Parathyroid adenoma (tissue), 2 donors: Measurements from ENCODE around the gene CCDC83.
A peak's percentile ranks its signal among the peaks of the same experiment; 100 is the strongest.

ENCODE experiments used
- H2AFZ ChIP-seq: fragments of 300-600 bp; sonication (generic); one replicate; pipeline ENCODE4 v1.7.0; 2017; ENCODE audit warnings: antibody characterized with exemption, mild to moderate bottlenecking
- H3K27ac ChIP-seq: fragments of 300-600 bp; sonication (generic); one replicate; pipeline ENCODE4 v1.7.0; 2017
- H3K27me3 ChIP-seq: fragments of 300-600 bp; sonication (generic); one replicate; pipeline ENCODE4 v1.7.0; 2017; ENCODE audit warnings: low read length; ENCODE audit not compliant: control insufficient read depth, insufficient read depth
- H3K36me3 ChIP-seq: fragments of 300-600 bp; sonication (generic); one replicate; pipeline ENCODE4 v1.7.0; 2017; ENCODE audit warnings: low read length; ENCODE audit not compliant: control insufficient read depth, insufficient read depth
- H3K4me1 ChIP-seq: fragments of 300-600 bp; sonication (generic); one replicate; pipeline ENCODE4 v1.7.0; 2017; ENCODE audit warnings: control low read depth
- H3K4me2 ChIP-seq: fragments of 300-600 bp; sonication (generic); one replicate; pipeline ENCODE4 v1.7.0; 2017; ENCODE audit warnings: low read length
- H3K4me3 ChIP-seq: fragments of 300-600 bp; sonication (generic); one replicate; pipeline ENCODE4 v1.7.0; 2017; ENCODE audit warnings: low read depth, low read length
- H3K79me2 ChIP-seq: fragments of 300-600 bp; sonication (generic); one replicate; pipeline ENCODE4 v1.7.0; 2017; ENCODE audit warnings: control low read depth
- H3K9ac ChIP-seq: fragments of 300-600 bp; sonication (generic); one replicate; pipeline ENCODE4 v1.7.0; 2017; ENCODE audit warnings: mild to moderate bottlenecking
- H3K9me3 ChIP-seq: fragments of 300-600 bp; sonication (generic); one replicate; pipeline ENCODE4 v1.7.0; 2017; ENCODE audit warnings: low read length; ENCODE audit not compliant: control insufficient read depth
- CTCF ChIP-seq: fragments of 300-600 bp; sonication (generic); IDR thresholded peaks from one replicate; pipeline ENCODE4 v1.7.0; 2017; ENCODE audit warnings: antibody characterized with exemption, mild to moderate bottlenecking
- donor health status: primary hyperparathyroidism.

CCDC83 gene

GRCh38 chr11:85941380-85941973, 86.3 kb downstream of the CCDC83 start:
- peaks cover 5% of the 10 kb centered on the region for H3K4me1 ChIP-seq
- no peaks in the 10 kb centered on the region for H3K9me3 ChIP-seq
- H3K9ac ChIP-seq, result no peak overlapping the region
- H3K27me3 ChIP-seq, result no peaks in the 10 kb centered on the region
- H3K27ac ChIP-seq, result no peak overlapping the region
- H3K4me3 ChIP-seq, result no peak overlapping the region
- H3K79me2 ChIP-seq, result no peaks in the 10 kb centered on the region
- no peak overlapping the region for H3K4me2 ChIP-seq
- H3K36me3 ChIP-seq, result no peaks in the 10 kb centered on the region
- TF ChIP-seq CTCF, result peak; percentile 65
- no peak overlapping the region for H2AFZ ChIP-seq

- no peak overlapping the region for H3K27ac ChIP-seq
- H2AFZ ChIP-seq, result no peak overlapping the region
- TF ChIP-seq CTCF, result no peak
- H3K9ac ChIP-seq, result no peak overlapping the region
- H3K4me2 ChIP-seq, result no peak overlapping the region
- no peaks in the 10 kb centered on the region for H3K79me2 ChIP-seq
- no peaks in the 10 kb centered on the region for H3K27me3 ChIP-seq
- no peaks in the 10 kb centered on the region for H3K36me3 ChIP-seq
- H3K4me3 ChIP-seq, result no peak overlapping the region
- peaks cover 14% of the 10 kb centered on the region for H3K4me1 ChIP-seq
- H3K9me3 ChIP-seq, result no peaks in the 10 kb centered on the region
These were observed 90.1 kb downstream of the CCDC83 start for GRCh38 chr11:85945296-85945695.

GRCh38 chr11:85945788-85946187, 90.6 kb downstream of the CCDC83 start:
- no peaks in the 10 kb centered on the region for H3K9me3 ChIP-seq
- no peak overlapping the region for H3K9ac ChIP-seq
- H3K27ac ChIP-seq, result no peak overlapping the region
- no peaks in the 10 kb centered on the region for H3K79me2 ChIP-seq
- H3K36me3 ChIP-seq, result no peaks in the 10 kb centered on the region
- peaks cover 14% of the 10 kb centered on the region for H3K4me1 ChIP-seq
- H3K4me2 ChIP-seq, result no peak overlapping the region
- no peak overlapping the region for H2AFZ ChIP-seq
- H3K27me3 ChIP-seq, result no peaks in the 10 kb centered on the region
- no peak overlapping the region for H3K4me3 ChIP-seq
- no peak for TF ChIP-seq CTCF

GRCh38 chr11:85946221-85946620, 91.0 kb downstream of the CCDC83 start:
- Histone ChIP-seq H3K27me3 (no peaks in the 10 kb centered on the region), H3K4me3 (no peak overlapping the region)

More at GRCh38 chr11:85946221-85946620, 91.0 kb downstream of the CCDC83 start:
- Histone ChIP-seq H3K36me3 (no peaks in the 10 kb centered on the region), H3K4me1 (peaks cover 14% of the 10 kb centered on the region), H3K27ac (peak overlapping the region; percentile 72), H3K4me2 (no peak overlapping the region), H3K9ac (no peak overlapping the region), H2AFZ (no peak overlapping the region), H3K9me3 (no peaks in the 10 kb centered on the region), H3K79me2 (no peaks in the 10 kb centered on the region)
- no peak for TF ChIP-seq CTCF
